NOMO-1 treated with DMSO at 0.1 percent for 48 hours (cell line): ENCODE data around the gene CPEB4.

Experiments
- DNase-seq: peaks from one replicate; lab custom pipeline; 2025; ENCODE audit not compliant: unreplicated experiment; lab: John Stamatoyannopoulos, UW

The CPEB4 gene

DNA sequence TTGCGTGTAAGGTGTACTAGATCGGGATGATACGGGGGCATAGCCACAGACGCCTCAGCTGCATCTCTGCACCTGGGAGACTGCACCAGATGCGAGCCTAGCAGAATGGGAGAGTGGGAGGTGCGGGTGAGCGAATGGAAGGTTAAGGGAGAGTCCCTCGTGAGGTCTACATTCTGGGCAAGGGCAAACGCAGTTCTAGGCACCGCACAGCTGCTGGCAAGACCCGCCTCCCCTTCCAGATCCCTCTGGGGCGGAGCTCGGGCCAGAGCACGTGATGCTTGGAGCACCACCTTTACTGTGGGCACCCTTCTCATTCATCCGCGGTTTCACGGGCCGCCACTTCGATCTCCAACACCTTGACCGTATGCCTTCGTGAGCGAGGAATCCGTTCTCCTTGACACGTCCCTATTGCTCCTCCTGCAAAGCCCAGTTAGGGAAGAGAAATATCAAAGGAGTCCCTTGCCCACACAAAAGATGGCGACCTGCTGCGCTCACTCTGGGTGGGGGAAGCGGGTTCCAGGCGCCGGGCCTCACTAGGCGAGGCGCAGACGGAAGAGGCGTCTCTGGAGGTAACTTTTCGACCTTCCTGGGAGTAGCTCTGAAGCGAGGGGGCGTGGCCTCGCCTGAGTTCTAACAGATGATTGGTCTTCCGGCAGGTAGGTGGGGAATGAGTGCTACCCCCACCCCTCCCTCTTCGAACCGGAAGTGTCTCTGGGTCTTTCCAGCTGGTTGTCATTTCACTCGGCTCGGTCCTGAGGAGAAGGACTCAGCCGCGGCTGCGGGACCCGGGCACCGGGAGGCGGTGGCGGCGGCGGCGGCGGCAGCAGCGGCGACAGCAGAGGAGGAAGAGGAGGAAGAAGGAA is at the start of gene CPEB4:
Gene CPEB4 (plus strand): TSS at position 740 of the 863 bp plus-strand sequence. CDS start 1,385 bp downstream, outside the sequence.
- DNase-seq: peak; percentile 98

DNA sequence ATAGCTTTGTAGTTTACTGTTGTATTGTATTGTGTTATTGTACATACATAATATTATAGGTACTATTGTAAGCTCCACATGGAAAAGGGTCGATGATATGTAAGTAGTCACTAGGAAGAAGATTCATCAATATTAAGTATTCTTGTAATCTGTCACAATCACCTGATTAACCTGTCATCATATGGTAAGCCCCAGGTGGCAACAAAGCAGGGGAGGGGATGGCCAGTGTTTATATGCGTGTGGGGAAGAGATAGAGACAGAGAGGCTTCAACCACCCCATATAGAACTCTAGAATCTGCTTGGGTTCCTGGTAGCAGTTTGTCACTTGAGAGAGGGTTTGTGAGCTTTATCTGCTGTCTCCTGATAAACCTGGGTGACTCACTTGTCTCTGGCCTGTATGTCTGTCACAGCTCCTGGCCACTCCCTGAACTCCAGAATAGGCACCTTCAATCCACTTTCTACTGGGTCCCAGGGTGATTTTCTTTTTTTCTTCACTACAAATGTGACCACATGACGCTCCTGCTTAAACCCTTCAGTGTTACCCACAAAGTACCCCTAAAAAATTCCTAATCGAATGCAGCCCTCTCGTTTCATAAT is 48.9 kb upstream of the CPEB4 start:
- no peak for DNase-seq

DNA sequence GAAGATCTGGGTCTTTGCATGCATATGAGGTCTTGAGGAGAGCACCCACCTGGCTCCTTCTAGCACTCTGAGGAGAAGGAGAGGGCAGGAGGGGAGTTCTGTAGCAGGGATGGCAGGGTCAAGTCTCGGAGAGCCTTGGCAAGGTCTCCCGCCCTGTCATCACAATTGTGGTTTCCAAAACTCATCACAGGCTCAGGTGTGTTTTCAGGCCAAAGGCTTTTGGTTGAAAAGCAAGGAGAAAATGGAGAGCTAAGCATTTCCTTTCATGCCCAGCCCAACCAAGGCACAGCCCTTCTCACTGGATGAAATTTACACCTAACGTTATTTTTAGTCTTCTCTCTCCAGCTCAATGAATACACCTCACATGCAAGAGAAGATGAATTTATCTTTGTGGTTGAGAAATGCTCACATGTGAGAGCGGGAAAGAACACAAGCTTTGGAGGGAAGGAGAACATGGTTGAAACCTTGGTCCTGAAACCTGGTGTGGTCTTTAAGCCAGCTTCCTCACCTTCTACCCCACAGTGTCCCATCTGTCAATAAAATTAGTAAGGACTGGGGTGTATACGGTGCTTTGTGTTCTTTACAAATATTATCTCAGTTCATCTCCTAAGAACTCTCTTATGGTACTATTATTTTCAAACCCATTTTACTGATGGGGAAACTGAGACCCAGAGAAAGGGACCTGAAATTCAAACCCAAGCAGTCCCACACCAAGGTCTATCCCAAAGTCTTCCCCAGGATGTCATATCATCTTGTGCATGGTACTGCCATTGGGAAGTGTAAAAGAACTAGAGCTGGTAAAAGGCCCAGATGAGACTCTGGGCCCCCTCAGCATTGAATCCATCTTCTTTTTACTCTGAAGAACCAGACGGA is 47.8 kb upstream of the CPEB4 start:
- no peak for DNase-seq

DNA sequence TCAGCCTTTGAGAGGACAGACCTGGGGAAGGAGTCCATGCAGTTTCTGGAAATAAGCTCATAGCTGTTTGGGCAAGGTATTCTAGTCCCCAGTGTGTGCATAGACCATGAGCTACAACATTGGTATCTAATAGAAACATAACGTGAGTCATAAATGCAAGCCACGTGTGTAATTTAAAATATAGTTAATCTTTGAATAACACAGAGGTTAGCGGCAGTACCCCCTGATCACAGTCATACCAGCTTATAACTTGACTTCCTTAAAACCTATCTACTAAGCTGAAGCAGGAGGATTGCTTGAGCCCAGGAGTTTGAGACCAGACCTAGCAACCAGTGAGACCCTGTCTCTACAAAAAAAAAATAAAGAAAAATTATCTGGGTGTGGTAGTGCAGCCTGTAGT is 46.4 kb upstream of the CPEB4 start:
- no peak for DNase-seq

DNA sequence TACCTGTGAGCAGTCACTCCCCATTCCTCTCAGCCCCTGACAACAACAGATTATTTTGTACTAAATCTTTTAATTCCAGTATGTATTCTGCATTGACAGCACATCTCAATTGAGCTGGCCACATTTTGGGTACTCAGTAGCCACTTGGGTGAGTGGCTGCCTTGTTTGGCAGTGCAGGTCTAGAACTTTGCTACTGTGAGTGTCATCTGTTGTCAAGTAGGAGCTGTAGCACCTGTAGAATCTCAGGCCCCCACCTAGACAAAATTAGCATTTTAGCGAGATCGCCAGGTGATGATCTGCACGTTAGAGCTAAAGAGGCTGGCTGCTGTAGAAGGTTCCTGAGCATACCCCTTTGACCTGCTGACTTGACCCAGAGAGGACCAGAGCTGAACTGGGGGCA is 44.4 kb upstream of the CPEB4 start:
- DNase-seq: no peak

DNA sequence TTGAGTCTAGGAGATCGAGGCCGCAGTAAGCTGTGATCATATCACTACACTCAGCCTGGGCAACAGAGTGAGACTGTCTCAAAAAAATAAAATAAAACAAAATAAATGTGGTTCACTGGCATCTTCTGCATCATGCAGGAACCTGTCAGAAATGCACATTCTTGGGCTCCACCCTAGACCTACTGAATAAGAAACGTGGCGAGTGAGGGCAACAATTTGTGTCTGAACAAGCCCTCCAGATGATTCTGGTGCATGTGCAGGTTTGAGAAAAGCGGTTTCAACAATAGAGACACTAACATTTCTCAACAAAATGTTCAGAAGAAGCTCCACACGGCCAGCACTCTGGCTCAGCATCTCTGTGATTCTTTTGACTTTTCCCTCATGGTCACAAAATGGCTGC is 42.8 kb upstream of the CPEB4 start:
- DNase-seq: no peak

DNA sequence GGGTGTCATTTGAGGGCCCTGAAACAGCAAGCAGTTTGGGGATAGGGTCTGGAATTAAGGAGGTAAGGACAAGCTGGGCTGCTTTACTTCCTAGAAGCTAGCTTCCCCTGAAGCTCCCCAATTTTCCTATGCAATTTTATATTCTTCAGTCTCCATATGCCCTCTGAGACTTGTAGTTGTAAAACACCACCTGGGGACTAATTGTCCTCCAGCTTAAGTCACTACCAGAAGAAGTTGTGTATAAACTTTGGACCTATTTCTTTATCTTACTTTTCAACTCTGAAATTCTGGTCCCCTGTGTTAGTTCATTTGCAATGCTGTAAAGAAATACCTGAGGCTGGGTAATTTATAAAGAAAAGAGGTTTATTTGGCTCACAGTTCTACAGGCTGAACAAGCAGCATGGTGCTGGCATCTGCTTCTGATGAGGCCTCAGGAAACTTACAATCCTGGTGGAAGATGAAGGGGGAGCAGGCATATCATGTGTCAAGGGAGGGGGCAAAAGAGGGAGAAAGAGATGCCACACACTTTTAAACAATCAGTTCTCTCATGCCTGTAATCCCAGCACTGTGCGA is 41.1 kb upstream of the CPEB4 start:
- DNase-seq: no peak

DNA sequence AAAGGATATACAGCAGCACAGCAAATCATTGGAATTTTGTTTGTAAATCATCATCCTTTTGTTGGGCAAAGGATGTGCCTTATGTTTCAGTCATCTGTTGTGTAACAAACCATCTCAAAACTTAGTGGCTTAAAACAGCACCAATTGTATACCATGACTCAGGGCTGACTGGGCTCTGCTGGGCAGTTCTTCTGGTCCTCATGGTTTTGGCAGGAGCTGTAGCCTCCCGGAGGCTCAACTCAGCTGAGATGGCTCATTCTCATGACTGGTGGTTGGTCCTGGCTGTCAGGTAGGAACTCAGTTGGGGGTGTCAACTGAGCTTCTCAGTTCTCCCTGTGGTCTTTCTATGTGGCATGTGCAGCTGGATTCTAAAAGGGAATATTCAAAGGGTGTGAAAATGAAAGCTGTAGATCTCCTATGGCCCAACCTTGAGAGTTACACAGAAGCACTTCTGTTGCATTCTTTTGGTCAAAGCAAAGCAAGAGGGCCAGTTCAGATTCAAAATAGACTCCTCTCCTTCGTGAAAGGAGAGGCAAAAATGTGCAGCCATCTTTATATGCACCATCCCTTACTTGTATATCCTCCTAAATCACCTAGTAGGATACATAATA is 39.1 kb upstream of the CPEB4 start:
- DNase-seq: no peak

DNA sequence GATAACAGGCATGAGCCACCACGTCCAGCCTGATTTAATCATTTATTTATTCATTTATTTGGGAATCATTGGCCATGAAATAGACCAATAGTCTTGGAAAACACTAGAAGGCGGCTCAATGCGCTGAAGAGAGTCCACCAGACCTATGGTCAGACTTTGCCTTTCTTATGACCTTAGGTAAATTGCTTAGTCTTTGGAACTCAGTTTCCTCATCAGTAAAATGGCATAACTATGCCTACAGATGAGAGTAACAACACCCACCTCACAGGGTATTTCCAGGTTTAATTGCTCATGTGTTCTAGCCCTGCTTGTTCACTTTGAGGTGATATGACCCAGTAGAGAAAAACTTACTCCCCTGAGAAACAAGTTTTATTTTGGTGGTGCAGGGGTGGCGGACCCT is 38.2 kb upstream of the CPEB4 start:
- DNase-seq: no peak

DNA sequence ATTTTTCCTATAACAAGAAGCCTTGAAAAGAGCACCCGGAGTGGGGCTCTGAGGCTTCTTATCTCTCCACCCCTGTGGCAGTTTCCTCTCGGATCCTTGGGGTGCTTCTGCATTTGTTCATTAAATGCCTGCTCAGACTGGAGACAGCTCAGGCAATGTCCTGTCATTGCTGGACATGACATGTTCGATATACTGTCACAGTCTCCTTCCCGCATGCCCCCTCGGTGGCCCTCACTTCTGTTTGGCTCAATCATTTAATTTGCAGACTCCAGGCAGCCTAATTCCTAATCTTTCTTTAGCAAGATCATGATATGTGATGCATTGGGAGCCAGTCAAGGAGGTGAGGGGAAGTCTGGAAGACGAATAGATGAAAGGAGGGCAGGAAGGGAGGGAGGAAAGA is 37.5 kb upstream of the CPEB4 start:
- DNase-seq: no peak

DNA sequence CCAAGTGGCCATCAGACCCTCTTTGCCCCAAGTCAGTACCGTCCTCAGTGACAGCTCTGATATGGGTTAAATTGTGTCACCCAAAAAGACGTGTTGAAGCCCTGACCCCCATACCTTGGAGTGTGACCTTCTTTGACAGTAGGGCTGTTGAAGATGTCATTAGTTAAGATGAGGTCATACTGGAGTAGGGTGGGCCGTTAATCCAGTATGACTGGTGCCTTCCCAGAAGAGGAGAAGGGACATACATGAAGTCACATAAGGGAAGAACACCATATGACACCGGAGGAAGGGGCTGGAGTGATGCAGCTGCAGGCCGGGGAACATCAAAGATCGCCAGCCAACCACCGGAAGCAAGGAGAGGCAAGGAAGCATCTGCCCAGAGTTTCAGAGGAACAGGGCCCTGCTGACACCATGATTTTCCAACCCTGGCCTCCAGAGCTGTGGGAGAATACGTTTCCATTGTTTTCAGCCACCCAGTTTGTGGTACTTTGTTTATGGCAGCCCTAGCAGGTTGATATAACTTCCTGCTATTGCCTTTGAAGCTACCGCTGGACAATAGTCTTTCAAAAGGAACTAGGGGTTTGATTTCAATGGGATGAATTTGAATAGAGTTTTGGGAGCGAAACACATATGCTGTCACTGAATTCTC is 36.4 kb upstream of the CPEB4 start:
- no peak for DNase-seq

DNA sequence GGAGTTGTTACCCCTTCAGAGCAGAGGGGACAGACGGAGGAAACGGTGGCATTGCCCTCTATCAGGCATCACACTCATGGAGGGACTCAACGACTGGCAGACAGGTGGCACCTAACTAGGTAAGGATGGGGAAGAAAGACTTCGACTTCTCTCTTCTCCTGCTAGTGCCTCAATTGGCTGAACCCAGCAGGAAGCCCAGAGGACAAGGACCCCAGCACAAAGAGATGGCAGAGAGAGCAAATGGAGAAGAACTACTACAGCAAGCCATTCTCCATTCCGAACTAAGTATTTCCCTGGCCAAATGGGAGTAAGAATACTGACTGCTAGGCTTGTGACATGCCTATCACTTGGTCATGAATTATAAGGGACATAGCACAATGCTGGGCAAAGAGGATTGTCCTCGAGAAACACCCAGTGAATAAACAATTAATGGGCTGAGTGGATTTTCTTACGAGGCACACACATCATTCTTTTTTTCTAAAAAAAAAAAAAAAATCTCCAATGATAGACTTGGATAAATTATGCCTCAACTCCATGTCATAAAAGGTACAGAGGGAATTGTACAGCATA is 35.3 kb upstream of the CPEB4 start:
- no peak for DNase-seq

DNA sequence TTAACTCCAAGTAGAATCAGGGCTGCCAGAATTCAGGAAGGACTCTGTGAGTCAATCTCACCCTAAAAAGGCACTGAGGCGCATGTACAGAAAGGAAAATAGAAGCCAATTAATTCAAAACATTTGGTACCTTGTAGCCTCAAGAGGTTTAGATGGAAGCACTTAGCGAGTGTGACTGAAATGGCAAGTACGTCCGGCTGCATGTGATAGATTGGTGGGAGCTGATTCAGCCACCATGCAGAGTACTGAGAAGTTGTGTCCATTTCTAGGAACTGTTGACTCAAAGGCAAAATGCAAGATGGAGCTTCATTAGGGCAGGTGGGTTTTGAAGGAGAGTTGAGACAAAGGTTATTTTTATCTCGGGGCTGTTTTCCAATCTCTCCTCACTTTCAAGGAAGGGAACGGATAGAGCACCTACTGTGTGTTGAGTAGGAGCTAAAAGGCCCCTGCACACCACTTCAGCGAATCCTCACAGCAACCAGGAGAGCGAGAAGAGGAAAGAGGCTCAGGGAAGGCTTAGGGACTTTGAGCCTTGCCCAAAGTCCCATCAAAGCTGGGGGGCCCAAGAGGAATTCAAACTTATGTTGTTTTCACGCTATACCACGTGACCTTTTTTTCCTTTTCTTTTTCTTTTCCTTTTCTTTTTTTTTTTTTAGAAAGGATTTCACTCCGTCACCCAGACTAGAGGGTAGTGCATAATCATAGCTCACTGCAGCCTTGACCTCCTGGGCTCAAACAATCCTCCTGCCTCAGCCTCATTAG is 34.6 kb upstream of the CPEB4 start:
- no peak for DNase-seq

DNA sequence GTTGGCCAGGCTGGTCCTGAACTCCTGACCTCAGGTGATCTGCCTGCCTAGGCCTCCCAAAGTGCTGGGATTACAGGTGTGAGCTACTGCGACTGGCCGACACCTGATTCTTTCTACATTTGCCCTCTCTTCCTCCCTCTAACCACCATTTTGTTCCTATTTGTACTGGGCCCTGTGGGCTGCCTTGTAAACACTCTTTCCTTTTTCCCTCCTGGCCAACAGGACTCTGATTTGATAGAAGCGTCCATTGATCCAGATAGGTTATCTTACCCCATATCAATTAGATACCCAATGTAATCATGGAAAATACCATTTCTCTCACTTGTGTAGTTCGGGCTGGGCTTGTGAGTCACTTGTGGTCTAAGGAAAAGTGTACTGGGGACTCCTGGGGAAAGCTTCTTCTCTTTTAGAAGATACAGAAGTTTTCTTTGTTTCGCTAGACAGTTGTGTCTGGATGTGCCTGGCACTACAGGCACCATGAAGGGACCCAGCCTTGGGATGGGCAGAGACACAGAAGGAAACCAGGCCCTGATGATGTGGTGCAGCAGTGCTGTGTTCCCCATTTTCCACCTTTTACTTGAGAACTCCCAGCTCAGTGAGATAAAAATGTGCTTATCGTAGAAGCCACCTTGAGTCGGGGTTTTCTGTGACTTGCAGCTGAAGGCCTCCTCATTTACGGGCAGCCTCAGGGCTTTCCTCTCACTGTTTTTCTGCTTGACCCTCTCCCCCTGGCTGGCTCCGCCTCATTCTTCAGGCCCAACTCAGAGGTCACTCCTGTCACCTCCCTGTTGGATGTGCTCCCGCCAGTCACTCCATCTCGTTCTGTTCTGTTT is 32.8 kb upstream of the CPEB4 start:
- DNase-seq: no peak

DNA sequence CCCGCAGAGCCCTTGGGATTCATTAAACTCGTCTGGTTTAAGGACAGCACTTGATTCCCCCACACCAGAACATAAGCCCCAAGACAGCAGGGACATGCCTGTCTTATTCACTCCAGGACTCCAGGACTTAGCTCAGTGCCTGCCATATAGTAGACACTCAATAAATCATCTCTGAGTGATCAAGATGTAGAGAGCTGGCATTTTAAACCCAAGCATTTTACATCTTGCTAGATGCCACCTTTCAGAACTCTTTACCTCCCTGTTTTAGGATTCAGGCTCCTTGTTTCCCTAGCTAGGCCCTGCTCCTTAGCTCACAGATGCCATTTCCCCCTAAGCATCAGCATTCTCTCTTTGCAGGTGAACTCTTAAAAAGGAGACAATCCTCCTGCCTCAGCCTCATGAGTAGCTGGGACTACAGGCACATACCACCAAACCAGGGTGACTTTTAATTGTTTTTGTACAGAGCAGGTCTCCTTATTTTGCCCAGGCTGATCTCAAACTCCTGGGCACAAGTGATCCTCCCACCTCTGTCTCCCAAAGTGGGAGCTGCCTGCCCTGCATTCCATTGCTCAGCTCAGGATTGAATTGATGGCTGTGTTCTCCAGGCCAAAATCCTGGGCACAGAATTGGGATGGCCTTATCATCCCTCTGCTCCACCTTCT is 32.0 kb upstream of the CPEB4 start:
- no peak for DNase-seq

DNA sequence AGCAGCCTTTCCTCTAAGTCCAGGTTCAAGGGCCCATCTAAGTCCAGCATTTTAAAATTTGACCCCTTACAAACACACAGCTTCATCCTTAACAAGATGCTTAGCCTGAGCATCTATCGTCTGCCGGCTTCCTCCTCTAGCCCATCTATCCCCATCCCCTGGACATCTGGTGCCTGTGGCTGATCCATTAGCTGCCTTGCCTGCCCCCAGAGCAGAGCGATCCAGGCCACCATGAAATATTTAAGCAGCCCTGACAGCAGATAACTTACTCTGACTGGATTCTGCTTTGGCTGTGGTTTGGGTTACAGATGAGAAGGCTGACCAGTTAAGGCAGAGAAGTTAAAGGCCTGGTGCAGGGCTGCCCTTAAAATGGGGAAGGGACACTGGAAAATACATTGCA is 30.9 kb upstream of the CPEB4 start:
- DNase-seq: no peak

DNA sequence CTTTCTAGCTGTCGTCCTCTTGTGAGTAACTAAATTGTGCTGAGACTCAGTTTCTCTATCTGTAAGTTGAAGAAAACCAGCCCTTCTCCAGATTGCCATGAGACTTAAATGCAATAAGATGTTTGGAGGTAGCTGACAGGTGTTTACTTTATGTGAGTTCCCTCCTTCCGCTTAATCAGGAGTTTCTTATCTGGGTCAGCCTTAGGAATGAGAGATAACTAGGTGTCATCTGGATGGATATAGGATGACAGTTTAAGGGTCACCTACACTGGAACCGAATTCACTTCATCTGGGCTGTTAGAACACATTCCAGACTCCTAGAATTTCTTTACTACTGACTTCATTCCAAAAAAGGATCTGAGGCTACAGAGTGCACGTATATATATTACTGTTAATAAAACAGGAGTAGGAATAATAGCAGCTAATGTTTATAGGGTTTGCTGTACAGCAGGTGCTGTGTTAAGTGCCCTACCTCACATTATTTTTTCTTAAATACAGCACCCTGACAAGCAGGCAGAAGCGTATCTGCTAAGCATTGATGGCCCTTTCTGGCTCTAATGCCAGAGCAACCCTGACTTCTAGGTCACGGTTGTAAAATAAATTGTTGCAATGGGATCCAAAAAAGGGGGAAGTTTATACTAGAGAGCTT is 30.0 kb upstream of the CPEB4 start:
- DNase-seq: no peak
